Ovary (tissue), 3 donors: ENCODE measurements around the gene ZNF778.

ENCODE experiments used
- CTCF ChIP-seq, 3 donors: fragments of 450-650 bp in 2 of 3; fragments of 200-600 bp in 1 of 3; IDR thresholded peaks; one replicate each; pipeline versions ENCODE4 v1.5.1 to v1.8.0; 2016 to 2022; ENCODE audit warnings: antibody characterized with exemption in 3 of 3, mild to moderate bottlenecking in 1 of 3
- EP300 ChIP-seq: sonication (generic); formaldehyde crosslinking; IDR thresholded peaks from one replicate; pipeline ENCODE4 v1.6.1; 2017; ENCODE audit warnings: antibody characterized with exemption
- POLR2A ChIP-seq: fragments of 450-650 bp; IDR thresholded peaks from one replicate; pipeline ENCODE4 v1.6.1; 2017; ENCODE audit warnings: antibody characterized with exemption, mild to moderate bottlenecking, moderate library complexity
- donor health status: DM: no; HTN: no; CAD: no.

DNA sequence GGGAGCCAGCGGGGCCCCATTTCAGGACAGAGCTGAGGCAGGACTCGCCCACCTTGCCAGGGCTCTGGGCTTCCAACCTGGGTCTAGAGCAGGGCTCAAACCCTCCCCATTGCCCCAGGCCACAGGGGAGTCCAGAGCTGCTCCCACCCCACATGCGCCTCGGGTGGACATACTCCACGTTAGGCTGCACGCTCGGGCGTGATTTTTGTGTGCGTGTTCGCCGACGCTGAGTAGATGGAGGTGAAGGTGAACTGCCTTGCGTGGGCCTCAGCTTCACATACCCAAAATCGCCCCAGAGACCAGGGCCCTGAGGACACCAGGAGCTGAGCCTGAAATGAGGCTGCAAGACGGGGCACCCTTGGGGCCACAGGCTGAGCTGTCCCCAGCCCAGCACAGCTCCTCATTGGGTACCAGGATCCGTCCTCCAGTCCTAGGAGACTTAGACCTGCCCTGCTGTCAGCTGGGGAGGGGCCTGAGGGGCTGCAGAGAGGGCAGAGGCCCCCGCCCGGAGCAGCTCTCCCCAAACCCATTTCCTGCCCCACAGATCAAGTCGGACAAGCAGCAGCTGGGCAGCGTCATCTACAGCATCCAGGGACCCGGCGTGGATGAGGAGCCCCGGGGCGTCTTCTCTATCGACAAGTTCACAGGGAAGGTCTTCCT, 37.7 kb upstream of the ZNF778 start:
- no peak for TF ChIP-seq CTCF (IDR thresholded peaks at IDR 0.05)
- TF ChIP-seq POLR2A, result no peak
- TF ChIP-seq EP300, result no peak
